ENCODE results near the gene UVSSA.
"Not testable (repeated sequence)": the region's sequence is repeated elsewhere in the genome, so short reads cannot be mapped to it uniquely, and the experiment has no call there.

UVSSA gene

DNA sequence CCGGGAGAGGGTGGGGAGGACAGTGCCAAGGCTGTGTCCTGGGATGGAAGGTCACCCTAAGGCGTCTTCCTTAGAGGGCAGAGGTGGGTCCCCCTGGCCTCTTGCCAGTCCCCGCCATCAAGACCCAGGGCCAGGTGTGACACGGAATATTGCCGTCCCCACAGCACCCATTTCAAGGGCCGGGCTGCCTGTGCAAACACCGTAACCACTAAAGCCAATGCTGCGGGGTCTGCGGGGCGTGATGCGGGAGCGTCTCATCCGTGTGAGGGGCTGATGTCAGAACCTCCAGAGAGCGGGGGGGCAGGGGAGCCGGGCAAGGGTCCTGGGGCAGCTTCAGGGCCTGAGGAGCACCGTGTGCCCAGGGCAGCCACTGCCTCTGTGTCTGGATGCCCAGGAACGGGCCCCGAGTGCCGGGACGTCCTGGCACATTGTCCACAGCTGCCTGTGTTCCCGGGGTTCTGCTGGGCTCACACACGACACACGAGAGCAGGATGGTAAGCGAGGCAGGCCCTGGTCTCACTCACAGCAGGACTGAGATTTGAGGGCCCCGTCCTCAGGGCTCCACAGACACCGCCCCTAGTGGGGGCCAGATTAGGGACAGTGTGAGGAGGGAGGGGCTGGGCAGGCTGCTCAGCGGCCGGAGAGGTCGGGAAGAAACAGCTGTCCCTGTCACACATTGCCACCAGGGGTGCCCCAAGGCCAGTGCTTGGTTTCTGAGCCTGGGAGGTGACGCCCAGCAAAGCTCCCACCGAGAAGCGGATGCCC lies 30.0 kb downstream of the UVSSA start:
- DNase-seq (ENCODE audit: low spot score): no peak

DNA sequence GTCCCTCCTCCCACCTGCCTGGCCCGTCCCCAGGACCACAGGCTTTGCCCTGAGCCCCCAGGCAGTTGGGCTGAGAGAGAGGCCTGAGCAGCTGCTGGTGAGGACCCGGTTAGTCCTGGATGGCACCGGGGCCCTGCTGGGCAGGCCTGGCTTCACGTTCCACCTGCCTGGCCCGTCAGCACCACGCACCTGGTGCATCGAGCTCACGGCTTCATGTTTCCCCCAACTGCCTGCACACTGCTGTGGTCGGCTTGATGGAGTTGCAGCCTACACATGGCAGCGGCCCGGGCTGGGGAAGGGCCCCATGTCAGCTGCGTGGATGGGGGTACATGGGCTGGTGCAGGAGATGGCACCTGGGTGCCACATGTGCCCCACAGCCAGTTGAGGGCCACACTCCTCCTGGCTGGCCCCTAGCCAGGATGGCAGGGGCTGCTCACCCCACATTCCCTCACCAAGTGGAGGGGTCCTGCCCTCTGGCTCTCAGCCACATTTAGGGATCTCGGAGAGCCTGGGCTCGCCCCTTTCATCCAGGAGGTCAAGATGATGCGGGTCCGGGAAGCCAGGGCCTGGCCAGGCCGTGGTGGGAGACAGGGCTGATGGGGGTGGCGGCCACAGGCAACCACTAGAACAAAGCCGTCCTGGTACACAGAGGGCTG lies 30.7 kb downstream of the UVSSA start:
- DNase-seq (ENCODE audit: low spot score): no peak

DNA sequence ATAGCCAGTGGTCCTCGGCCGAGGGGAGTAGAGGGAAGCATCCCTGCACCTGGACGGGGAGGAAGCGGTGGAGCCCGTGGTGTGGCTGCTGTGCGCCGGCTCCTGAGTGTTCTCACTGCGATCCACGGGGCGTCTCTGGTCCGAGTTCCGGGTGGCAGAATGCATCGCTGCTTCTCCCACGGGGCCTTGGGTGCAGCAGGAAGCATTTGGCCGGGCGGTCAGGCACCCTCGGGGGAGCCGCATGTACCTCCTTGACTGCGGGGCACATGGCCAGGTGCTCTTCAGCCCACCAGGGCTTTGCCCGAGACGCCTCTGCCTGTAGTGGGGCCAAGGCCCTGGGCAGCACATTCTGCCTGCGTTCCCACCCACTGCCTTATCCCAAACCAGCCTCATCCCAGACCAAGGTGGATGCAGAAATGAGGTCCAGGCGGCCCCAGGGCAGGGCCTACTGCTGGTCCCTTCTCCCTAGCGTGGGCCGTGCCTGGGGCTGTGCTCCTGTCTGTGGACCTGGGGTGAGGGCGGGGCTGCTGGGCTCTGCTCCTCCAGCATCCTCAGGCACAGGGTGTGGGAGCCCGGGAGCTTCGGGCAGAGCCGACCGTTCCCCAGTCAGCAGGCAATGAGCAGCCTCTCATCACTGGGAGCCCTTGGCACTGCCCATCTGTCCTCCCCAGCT lies 31.7 kb downstream of the UVSSA start:
- no peak for DNase-seq (ENCODE audit: low spot score)

DNA sequence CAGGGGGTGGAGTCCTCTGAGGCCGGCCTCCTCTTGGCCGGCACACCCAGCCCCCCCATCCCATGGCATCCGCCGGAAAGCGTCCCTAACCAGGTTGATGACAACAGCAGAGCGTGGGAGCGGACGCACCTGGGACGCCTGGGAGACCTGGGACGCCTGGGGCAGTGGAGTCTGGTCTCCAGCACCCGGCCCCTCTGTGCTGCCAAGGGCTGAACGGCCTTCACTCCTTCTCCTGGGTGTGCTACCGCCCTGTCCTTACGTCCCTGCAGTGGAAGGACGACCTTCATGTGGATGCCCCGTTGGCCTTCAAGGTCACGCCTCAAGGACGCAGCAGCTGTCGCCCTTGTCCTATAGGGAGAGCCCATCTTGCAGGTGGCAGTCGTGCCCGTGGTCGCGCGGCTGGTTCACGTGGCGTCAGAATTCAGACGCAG lies 32.4 kb downstream of the UVSSA start:
- DNase-seq (ENCODE audit: low spot score): no peak

DNA sequence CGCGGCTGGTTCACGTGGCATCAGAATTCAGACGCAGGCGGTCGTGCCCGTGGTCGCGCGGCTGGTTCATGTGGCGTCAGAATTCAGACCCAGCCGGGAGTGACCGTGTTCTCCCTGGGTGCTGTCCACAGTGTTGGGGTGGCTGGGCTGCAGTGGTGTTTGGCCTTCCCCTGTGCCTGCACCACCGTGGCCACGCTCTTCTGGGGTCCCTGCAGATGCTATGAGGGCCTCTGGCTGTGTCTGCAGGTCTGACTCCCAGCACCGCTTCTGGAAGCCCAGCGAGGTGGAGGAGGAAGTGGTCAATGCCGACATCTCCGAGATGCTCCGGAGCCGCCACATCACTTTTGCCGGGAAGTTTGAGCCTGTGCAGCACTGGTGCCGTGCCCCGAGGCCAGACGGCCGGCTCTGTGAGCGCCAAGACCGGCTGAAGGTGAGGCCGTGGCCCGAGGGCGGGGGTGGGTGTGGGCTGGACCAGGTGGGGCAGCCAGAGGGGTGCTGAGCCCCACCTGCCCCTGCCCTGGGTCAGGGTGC lies 32.9 kb downstream of the UVSSA start:
- no peak for DNase-seq (ENCODE audit: low spot score)

DNA sequence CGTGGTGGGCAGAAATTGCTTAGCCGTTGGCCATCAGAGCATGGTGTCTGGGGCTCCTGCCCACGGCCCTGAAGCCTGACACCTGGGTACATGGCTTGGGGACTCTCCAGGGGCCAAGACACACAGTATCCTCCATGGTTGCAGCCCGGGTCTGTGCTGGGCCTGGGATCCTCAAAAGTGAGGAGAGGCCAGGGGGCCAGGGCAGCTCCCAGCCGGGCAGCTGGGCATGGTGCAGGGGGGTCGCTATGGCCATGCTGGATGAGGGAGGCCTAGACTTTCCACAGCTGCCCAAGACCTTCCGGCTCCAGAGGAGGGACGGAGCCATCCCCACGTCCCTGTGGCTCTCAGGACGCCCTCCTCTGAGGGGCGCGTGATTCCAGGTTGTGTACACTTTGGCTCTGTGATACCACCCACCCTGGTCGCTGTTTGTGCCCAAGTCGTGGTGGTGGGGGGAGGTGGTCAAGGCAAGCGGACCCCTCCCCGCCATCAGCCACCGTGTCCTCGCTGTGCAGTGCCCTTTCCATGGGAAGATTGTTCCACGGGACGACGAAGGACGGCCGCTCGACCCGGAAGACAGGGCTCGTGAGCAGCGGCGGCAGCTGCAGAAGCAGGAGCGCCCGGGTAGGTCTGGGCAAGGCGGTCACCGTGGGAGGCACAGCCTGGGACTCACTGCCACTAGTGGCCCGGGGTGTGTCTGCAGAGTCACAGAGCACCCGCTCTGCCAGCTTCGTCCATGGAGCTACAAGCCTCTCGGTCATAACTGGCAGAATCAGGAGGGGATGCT lies 33.6 kb downstream of the UVSSA start:
- no peak for DNase-seq (ENCODE audit: low spot score)

DNA sequence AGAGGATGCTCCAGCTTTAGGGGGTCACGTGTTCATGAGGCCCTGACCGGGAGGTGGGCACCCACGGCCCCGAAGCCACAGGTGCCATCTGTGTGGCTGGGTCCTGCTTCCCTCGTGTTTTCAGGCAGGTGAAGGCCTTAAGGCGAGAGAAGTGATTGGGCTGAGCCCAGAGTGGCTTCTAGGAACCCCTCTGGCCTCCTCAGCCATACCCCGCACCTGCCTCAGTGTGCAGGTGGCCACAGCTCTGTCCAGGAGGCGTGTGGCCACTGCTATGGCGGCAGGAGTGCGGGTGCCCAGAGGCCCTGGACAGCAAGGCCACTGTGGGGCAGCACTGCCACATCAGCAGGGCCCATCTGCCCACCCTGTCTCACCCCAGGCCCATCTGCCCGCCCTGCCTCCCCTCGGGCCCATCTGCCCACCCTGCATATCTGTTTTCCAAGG lies 34.2 kb downstream of the UVSSA start:
- no peak for DNase-seq (ENCODE audit: low spot score)

DNA sequence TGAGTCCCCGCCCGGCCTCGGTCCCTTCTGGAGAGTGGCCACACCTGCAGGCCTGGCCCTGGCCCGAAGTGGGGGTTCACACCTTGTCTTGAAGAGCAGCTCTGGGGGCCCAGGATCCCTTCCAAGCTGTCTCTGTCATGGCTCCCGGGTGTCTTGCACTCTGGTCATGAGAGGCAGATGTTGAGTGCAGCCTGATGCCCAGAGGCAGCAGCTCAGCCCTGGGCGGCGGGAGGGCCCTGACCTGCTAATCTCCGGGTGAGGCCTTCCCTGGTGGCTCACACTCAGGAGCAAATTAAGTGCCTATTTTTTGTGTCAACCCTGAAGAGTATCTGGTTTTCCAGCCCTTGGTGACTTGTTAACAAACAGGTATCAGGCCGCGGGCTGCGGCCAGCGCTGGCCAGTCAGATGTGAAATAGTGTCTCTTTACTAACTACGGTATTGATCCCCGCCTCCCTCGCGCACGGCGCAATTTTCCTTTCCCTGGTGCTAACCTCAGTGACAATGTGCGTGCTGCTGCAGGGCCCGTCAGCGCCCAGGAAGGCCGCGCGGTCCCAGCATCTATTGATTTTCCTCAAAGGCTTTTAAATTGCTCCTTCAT lies 35.0 kb downstream of the UVSSA start:
- DNase-seq (ENCODE audit: low spot score): no peak

DNA sequence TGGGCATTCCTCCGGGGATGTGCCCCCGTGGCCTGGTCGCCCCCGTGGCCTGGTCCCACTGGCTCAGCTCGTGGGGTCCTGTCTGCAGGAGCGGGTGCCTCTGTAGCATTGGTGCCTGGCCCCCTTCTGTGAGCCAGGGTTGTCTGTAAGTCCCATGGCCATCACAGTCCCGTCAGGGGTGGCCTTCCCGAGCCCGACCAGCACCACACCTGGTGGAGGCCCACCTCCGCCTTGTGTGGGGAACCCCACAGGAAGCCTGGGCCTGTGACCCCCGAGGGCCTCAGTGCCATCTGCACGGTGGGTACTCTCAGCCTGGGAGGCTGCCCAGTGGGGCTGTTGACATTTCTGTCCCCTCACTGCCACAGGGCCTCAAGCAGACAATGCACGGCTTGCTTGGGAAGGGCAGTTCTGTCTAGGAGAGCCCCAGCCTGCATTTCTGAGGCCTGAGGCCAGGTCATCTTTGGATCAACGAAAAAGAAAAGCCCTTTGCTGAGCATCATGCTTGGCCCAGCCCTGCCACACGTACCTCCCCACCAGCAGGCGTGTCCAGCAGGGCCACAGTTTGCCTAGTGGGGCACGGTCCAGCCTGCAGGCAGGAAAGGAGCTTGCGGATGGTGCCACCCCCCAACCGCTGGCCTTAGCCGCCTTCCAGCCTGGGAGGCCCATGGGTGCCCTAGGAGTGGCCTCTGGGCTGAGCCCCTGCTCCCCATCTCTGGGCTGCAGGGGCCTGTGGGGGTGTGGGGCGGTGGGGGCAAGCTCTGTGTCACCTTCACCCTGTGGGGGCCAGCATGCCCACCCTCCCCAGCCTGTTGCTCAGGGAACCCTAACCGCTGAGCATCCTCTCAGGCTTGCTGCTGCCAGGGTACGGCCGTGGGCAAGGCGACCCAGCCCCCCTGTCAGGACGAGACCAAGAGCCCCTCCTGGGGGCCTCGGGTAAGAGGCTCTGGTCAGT lies 36.0 kb downstream of the UVSSA start:
- DNase-seq (ENCODE audit: low spot score): no peak

DNA sequence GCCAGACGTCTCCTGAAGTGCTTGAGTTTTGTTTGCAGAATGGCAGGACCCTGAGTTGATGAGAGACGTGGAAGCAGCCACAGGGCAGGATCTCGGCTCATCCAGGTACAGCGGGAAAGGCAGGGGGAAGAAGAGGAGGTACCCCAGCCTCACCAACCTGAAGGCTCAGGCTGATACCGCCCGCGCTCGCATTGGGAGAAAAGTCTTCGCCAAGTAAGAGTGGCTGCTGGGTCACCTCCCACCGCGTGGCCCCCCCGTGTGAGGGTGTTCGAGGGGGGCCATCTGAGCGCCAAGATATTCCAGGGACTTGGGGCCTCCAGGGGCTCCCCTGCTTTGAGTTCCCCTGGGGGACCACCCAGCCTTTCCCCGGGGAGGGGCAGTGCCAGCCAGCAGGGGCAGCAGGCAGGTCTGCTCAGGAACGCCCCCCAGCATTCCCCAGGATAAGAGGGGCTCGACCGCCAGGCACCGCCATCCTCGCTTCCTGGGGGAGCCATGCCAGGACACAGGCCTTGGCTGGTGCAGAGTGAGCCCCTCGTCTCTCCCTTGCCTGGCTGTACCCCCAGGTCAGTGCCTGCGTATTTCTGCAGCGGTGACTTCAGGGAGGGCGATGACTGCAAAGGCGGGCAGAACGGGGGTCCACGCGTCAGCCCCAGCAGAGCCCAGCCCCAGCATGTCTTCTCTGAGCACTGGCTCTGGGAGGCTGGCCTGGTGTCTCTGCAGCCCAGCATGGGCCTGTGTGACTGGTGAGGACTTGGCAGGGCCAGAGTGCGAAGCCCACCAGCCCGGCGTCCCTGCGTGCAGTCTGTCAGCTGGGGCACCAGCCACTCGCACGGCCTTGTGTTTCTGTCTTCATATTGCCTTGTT lies 37.0 kb downstream of the UVSSA start:
- DNase-seq (ENCODE audit: low spot score): no peak

DNA sequence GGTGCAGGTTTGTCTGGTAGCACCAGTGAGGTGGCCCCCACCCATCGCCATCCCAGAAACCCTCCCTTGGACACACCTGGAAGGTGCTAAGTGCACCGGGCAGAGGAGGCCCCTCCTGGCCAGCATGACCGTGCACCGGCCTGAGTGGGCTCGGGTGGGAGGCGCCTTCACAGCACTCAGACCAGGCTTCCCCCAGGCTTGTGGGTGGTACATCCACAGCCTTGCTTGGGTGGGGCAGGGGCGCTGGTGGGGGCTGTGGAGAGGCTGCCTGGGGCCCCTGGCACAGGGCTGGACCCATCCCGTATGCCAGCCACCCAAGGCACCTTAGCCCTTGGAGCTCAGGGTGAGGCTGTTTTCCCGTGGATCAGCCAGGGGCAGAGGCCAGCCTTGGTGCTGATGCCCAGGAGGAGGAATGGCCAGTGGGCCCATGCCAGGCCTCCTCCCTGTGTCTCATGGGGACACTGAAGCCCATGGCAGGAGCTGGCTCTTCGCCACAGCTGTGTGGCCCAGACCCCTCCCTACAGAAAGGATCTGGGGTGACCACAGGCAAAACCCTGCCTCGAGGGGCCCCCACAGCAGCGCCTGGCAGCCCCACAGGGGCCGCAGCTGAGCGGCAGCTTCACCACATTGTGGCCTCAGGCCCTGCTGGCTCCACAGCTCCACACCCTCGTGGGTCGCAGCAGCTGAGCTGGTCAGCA lies 37.8 kb downstream of the UVSSA start:
- no peak for DNase-seq (ENCODE audit: low spot score)

DNA sequence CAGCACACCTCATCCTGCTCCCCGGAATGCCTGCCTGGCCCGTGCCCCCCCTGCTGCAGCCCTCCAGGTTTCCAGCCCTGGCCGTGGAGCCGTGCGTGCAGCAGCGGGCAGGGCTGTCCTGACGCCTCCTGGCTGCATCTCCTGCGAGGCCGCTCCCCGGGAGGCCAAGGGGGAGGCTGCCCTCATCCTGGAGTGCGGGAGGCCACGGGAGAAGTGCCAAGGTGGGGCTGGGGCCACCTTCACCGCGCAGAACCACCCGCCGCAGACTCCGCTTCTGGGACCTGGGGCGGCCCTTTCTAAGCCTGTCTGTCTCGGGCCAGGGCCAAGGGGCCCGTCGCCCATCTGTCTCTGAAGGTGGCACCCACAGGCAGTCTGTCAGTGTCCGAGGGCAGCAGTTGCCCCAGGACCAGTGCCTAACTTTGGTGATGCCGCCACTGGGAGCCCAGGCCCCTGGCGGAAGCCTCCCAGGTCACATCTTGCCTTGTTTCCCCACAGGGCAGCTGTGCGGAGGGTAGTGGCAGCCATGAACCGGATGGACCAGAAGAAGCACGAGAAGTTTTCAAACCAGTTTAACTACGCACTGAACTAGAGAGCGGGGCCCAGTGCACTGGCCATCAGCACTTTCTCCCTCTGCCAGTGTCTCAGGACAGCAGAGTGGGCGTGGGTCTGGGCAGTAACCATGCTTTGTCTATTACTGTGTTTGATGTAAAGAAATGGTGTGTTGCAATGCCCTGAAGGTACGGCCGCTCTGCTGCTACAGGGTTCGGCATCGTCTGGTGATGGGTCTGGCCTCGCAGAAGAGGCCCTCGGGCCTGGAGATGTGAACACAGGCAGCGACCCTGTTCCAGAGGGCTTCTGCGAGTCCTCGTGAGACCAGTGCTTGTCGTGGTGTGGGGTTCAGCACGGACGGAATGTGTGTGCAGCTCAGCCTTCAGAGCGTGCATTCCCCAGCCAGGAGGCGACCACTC lies 38.6 kb downstream of the UVSSA start:
- no peak for DNase-seq (ENCODE audit: low spot score)

DNA sequence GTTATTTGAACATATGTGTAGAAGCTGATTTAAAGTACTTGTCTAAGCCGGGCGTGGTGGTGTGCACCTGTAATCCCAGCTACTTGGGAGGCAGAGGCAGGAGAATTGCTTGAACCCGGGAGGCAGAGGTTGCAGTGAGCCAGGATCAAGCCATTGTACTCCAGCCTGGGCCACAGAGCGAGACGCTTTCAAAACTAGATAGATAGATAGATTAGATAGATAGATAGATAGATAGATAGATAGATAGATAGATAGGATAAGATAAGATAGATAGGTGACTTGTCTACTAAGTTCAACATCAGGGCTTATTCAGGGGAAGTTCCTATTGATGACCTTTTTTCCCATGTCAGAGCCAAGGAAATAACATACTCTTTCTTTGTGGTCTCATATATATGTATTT lies 46.4 kb downstream of the UVSSA start:
- not testable (repeated sequence) for DNase-seq (ENCODE audit: low spot score)

DNA sequence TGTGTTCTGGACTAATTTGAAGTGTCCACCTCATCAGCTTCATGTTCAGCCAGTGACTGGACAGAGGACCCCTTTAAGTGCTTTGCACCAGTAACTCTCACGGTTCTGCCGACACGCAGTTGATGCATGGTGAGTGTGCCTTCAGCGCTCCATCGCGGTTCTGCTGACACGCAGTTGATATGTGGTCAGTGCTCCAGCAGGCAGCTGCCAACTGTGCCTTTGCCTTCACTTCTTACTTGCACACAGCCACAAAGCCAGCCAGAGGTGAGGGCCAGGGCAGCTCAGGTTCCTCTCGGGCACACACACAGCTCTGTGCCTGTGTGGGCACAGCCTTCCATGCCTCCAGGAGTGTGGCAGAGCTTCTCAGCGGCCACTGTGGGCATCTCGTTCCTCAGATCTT lies 46.9 kb downstream of the UVSSA start:
- DNase-seq (ENCODE audit: low spot score): no peak

DNA sequence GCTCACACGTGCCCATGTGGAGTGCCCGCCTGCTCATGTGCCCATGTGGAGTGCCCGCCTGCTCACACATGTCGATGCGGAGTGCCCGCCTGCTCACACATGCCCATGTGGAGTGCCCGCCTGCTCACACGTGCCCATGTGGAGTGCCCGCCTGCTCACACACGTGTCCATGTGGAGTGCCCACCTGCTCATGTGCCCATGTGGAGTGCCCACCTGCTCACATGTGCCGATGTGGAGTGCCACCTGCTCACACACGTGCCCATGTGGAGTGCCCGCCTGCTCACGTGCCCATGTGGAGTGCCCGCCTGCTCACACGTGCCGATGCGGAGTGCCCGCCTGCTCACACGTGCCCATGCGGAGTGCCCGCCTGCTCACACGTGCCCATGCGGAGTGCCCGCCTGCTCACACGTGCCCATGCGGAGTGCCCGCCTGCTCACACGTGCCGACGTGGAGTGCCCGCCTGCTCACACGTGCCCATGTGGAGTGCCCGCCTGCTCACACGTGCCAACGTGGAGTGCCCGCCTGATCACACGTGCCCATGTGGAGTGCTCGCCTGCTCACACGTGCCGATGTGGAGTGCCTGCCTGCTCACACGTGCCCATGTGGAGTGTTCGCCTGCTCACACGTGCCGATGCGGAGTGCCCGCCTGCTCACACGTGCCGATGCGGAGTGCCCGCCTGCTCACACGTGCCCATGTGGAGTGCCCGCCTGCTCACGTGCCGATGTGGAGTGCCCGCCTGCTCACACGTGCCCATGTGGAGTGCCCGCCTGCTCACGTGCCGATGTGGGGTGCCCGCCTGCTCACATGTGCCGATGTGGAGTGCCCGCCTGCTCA lies 47.8 kb downstream of the UVSSA start:
- not testable (repeated sequence) for DNase-seq (ENCODE audit: low spot score)

DNA sequence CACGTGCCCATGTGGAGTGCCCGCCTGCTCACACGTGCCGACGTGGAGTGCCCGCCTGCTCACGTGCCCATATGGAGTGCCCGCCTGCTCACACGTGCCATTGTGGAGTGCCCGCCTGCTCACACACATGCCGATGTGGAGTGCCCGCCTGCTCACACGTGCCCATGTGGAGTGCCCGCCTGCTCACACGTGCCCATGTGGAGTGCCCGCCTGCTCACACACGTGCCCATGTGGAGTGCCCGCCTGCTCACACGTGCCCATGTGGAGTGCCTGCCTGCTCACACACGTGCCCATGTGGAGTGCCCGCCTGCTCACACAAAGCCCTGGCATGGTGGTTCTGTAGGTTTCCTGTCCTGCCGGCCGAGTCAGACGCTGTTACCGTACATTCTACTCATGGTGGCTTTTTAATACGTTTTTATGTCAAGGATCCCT lies 48.4 kb downstream of the UVSSA start:
- not testable (repeated sequence) for DNase-seq (ENCODE audit: low spot score)
